GM12874 (cell line): ENCODE results near the gene GUCY2D.
A peak's percentile ranks its signal among the peaks of the same experiment; 100 is the strongest.

Experiments used
- CTCF ChIP-seq: IDR thresholded peaks from 2 replicates; pipeline ENCODE4 v1.5.1; 2011; ENCODE audit warnings: low read depth, mild to moderate bottlenecking, control low read depth, low read length, moderate library complexity; ENCODE audit not compliant: insufficient read depth

GUCY2D gene

GRCh38 chr17:8053600-8053999, 51.2 kb downstream of the GUCY2D start:
- no peak for TF ChIP-seq CTCF

GRCh38 chr17:8055851-8056231, 53.4 kb downstream of the GUCY2D start:
- no peak for TF ChIP-seq CTCF

- no peak for TF ChIP-seq CTCF
These were observed 54.0 kb downstream of the GUCY2D start for GRCh38 chr17:8056232-8056975.

- TF ChIP-seq CTCF: no peak
These were observed 54.7 kb downstream of the GUCY2D start for GRCh38 chr17:8056976-8057625.

- peak; percentile 69 for TF ChIP-seq CTCF
These were observed 55.3 kb downstream of the GUCY2D start for GRCh38 chr17:8057691-8058114.

GRCh38 chr17:8059131-8059530, 56.7 kb downstream of the GUCY2D start:
- TF ChIP-seq CTCF: no peak

GRCh38 chr17:8060274-8060673, 57.9 kb downstream of the GUCY2D start:
- TF ChIP-seq CTCF: peak; percentile 53
